Panc1 (cell line): ENCODE measurements around the gene WFDC5.

ENCODE experiments used
- CTCF ChIP-seq: fragments of 450-650 bp; IDR thresholded peaks from 2 replicates; pipeline ENCODE4 v1.5.1; 2017; ENCODE audit warnings: mild to moderate bottlenecking
- POLR2AphosphoS5 ChIP-seq: IDR thresholded peaks from 2 replicates; pipeline ENCODE4 v1.6.1; 2012; ENCODE audit warnings: mild to moderate bottlenecking, low read depth, low read length, moderate library complexity
- REST ChIP-seq, 2 experiments: IDR thresholded peaks; 2 replicates each; pipeline ENCODE4 v1.6.1; 2011 to 2012; ENCODE audit warnings: low read depth in 2 of 2, control low read depth in 1 of 2, low read length in 1 of 2, mild to moderate bottlenecking in 1 of 2, moderate library complexity in 1 of 2; ENCODE audit not compliant: insufficient read depth in 1 of 2
- SIN3A ChIP-seq: IDR thresholded peaks from 2 replicates; pipeline ENCODE4 v1.6.1; 2012; ENCODE audit warnings: low read depth, mild to moderate bottlenecking, low read length, moderate library complexity, borderline replicate concordance; ENCODE audit not compliant: insufficient read depth

DNA sequence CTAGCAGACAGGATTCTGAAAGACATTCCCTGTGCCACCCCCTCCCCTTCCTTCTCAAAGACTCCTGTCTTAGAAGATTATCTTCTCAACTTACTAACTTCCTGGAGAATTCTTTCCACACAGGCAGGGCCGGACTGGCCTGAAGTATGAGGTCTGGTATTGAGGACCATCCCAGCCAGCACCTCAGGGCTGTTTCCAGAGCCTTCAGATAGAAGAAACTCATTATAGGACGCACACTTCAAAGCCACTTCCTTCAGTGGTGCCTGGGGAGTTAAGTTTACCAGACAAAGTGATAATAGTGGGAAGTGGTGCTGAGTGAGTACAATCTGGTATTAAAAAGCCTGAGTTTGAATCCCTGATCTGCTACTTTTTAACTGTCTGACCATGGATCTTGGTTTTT, 29.7 kb downstream of the WFDC5 start:
- TF ChIP-seq CTCF (no peak), SIN3A (no peak), REST (IDR thresholded peaks at IDR 0.05; ENCODE audit: insufficient read depth in 1 of 2, low read depth in 2 of 2, low read length in 1 of 2) (no peak), POLR2AphosphoS5 (no peak)
